PC-9 (cell line): Measurements from ENCODE around the gene IQSEC3. TPM values are rescaled to one million over a fixed set of nuclear protein-coding genes. Genes with fewer than 3 reads are reported as not detected.
A peak's percentile ranks its signal among the peaks of the same experiment; 100 is the strongest.
"Not testable (repeated sequence)": the region's sequence is repeated elsewhere in the genome, so short reads cannot be mapped to it uniquely, and the experiment has no call there.

Experiments
- BruUV-seq: library from RNA; stranded (reverse); fragments of 400-500 nt; replicated peaks from 2 replicates; lab custom pipeline; 2021; lab: Mats Ljungman, UMichigan
- CTCF ChIA-PET: fragments of 300-600 bp; sonication (Branson Sonifier 250); formaldehyde crosslinking; loops from one replicate; lab custom pipeline; 2022; ENCODE audit warnings: antibody characterized with exemption; lab: Charles Lee
- POLR2A ChIA-PET: fragments of 300-600 bp; sonication (Branson Sonifier 250); formaldehyde crosslinking; loops from one replicate; lab custom pipeline; 2022; ENCODE audit warnings: antibody characterized with exemption; ENCODE audit not compliant: unreplicated experiment; lab: Charles Lee
- DNase-seq, 2 experiments: peaks; one replicate each; pipeline versions ENCODE4 v3.0.0 to v3.0.0-alpha.2; 2015 to 2022; ENCODE audit warnings: mixed read lengths in 1 of 2
- H2AFZ ChIP-seq: fragments of 200-600 bp; sonication (generic); 2 replicates; pipeline ENCODE4 v1.8.1; 2017; ENCODE audit warnings: antibody characterized with exemption
- H3F3A ChIP-seq: fragments of 200-600 bp; sonication (generic); 2 replicates; pipeline ENCODE4 v1.8.1; 2017; ENCODE audit warnings: antibody characterized with exemption, mild to moderate bottlenecking, low read depth; ENCODE audit not compliant: insufficient read depth
- H3K27ac ChIP-seq: fragments of 200-600 bp; sonication (generic); 2 replicates; pipeline ENCODE4 v1.6.1; 2016; ENCODE audit warnings: mixed run types
- H3K27me3 ChIP-seq: fragments of 200-600 bp; sonication (generic); 2 replicates; pipeline ENCODE4 v1.6.1; 2016; ENCODE audit warnings: low read depth, mixed run types; ENCODE audit not compliant: insufficient read depth
- H3K36me3 ChIP-seq: fragments of 200-600 bp; sonication (generic); 2 replicates; pipeline ENCODE4 v1.6.1; 2016; ENCODE audit warnings: low read depth, mixed run types
- H3K4me1 ChIP-seq: fragments of 200-600 bp; sonication (generic); replicated peaks from 2 replicates; pipeline ENCODE4 v1.6.1; 2016; ENCODE audit warnings: mixed run types; ENCODE audit not compliant: insufficient read depth
- H3K4me2 ChIP-seq: fragments of 200-600 bp; sonication (generic); 2 replicates; pipeline ENCODE4 v1.6.1; 2017; ENCODE audit warnings: mixed run types
- H3K4me3 ChIP-seq: fragments of 200-600 bp; sonication (generic); 2 replicates; pipeline ENCODE4 v1.6.1; 2016; ENCODE audit warnings: mixed run types
- H3K79me2 ChIP-seq: fragments of 200-600 bp; sonication (generic); 2 replicates; pipeline ENCODE4 v1.6.1; 2017; ENCODE audit warnings: low read depth, mixed run types
- H3K9me2 ChIP-seq: fragments of 200-600 bp; sonication (generic); 2 replicates; pipeline ENCODE4 v1.8.1; 2017; ENCODE audit warnings: mild to moderate bottlenecking; ENCODE audit not compliant: insufficient read depth
- H3K9me3 ChIP-seq: fragments of 200-600 bp; sonication (generic); 2 replicates; pipeline ENCODE4 v1.8.1; 2016; ENCODE audit warnings: low read depth; ENCODE audit not compliant: insufficient read depth
- H4K20me1 ChIP-seq: fragments of 200-600 bp; sonication (generic); 2 replicates; pipeline ENCODE4 v1.8.1; 2017; ENCODE audit not compliant: insufficient read depth
- intact Hi-C: fragments of 100-400 bp; cut with micrococcal nuclease; formaldehyde crosslinking; loops from one replicate; pipeline ENCODE4 v1.10.0; 2022; ENCODE audit not compliant: unreplicated experiment
- total RNA-seq: library from RNA; stranded (reverse); gene quantifications from 2 replicates; pipeline ENCODE4 v1.2.3, GENCODE V29; 2021

Gene IQSEC3
- total RNA-seq, 1 experiment from 2014 or later: not detected

GRCh38 chr12:45991-46358 lies 20.6 kb upstream of the IQSEC3 start:
- CTCF ChIA-PET, BruUV-seq, H3K27ac ChIP-seq, H3F3A ChIP-seq, H3K4me2 ChIP-seq, POLR2A ChIA-PET, H3K9me2 ChIP-seq, H3K4me1 ChIP-seq, DNase-seq, H4K20me1 ChIP-seq, intact Hi-C loops, H2AFZ ChIP-seq, H3K79me2 ChIP-seq, H3K36me3 ChIP-seq, H3K4me3 ChIP-seq, H3K9me3 ChIP-seq: not testable (repeated sequence)
- peaks cover 58% of the 10 kb centered on the region for H3K27me3 ChIP-seq

GRCh38 chr12:46542-46941 lies 20.0 kb upstream of the IQSEC3 start:
- H3K79me2 ChIP-seq, DNase-seq, intact Hi-C loops, H4K20me1 ChIP-seq, H3K36me3 ChIP-seq, H3K9me2 ChIP-seq, H3K9me3 ChIP-seq, H3K4me3 ChIP-seq, CTCF ChIA-PET, H3F3A ChIP-seq, BruUV-seq, H3K27ac ChIP-seq, POLR2A ChIA-PET, H2AFZ ChIP-seq, H3K4me2 ChIP-seq, H3K4me1 ChIP-seq: not testable (repeated sequence)
- H3K27me3 ChIP-seq: peaks cover 64% of the 10 kb centered on the region

- H3K9me3 ChIP-seq, CTCF ChIA-PET, H3K36me3 ChIP-seq, H3F3A ChIP-seq, intact Hi-C loops, H3K4me3 ChIP-seq, H3K79me2 ChIP-seq, H3K27ac ChIP-seq, BruUV-seq, H3K9me2 ChIP-seq, H3K4me1 ChIP-seq, H4K20me1 ChIP-seq, H3K4me2 ChIP-seq, POLR2A ChIA-PET, DNase-seq, H2AFZ ChIP-seq: not testable (repeated sequence)
- peaks cover 76% of the 10 kb centered on the region for H3K27me3 ChIP-seq
Measured at GRCh38 chr12:47699-48226, 18.8 kb upstream of the IQSEC3 start.

GRCh38 chr12:49149-49548 lies 17.4 kb upstream of the IQSEC3 start:
- H3K27ac ChIP-seq, CTCF ChIA-PET, POLR2A ChIA-PET, intact Hi-C loops, BruUV-seq, H3K9me3 ChIP-seq, H4K20me1 ChIP-seq, H3K79me2 ChIP-seq, DNase-seq, H2AFZ ChIP-seq, H3K4me3 ChIP-seq, H3F3A ChIP-seq, H3K9me2 ChIP-seq, H3K36me3 ChIP-seq, H3K4me1 ChIP-seq, H3K4me2 ChIP-seq: not testable (repeated sequence)
- H3K27me3 ChIP-seq: peaks cover 82% of the 10 kb centered on the region

- H3F3A ChIP-seq, H3K36me3 ChIP-seq, H2AFZ ChIP-seq, H3K9me2 ChIP-seq, H3K9me3 ChIP-seq, intact Hi-C loops, H3K4me3 ChIP-seq, H3K79me2 ChIP-seq, POLR2A ChIA-PET, DNase-seq, H4K20me1 ChIP-seq, H3K4me1 ChIP-seq, CTCF ChIA-PET, BruUV-seq, H3K27ac ChIP-seq, H3K4me2 ChIP-seq: not testable (repeated sequence)
- peaks cover 85% of the 10 kb centered on the region for H3K27me3 ChIP-seq
Measured at GRCh38 chr12:51087-51486, 15.5 kb upstream of the IQSEC3 start.

GRCh38 chr12:51962-52361 lies 14.6 kb upstream of the IQSEC3 start:
- H3K36me3 ChIP-seq, BruUV-seq, H3K9me2 ChIP-seq, H3K27ac ChIP-seq, H3K4me2 ChIP-seq, H3K4me1 ChIP-seq, intact Hi-C loops, POLR2A ChIA-PET, H3K79me2 ChIP-seq, H2AFZ ChIP-seq, DNase-seq, H4K20me1 ChIP-seq, H3F3A ChIP-seq, CTCF ChIA-PET, H3K9me3 ChIP-seq, H3K4me3 ChIP-seq: not testable (repeated sequence)
- peaks cover 87% of the 10 kb centered on the region for H3K27me3 ChIP-seq

GRCh38 chr12:52902-53734 lies 13.4 kb upstream of the IQSEC3 start:
- H4K20me1 ChIP-seq, POLR2A ChIA-PET: not testable (repeated sequence)

More at GRCh38 chr12:52902-53734, 13.4 kb upstream of the IQSEC3 start:
- DNase-seq: peak in 1 of 2 experiments; percentile 34
- BruUV-seq, H2AFZ ChIP-seq, H3K4me1 ChIP-seq, H3K79me2 ChIP-seq, H3K4me2 ChIP-seq, CTCF ChIA-PET, H3K27ac ChIP-seq, intact Hi-C loops, H3F3A ChIP-seq, H3K9me2 ChIP-seq, H3K9me3 ChIP-seq, H3K4me3 ChIP-seq, H3K36me3 ChIP-seq: not testable (repeated sequence)
- peaks cover 89% of the 10 kb centered on the region for H3K27me3 ChIP-seq
